ENCODE data around the gene C6orf89. TPM values are rescaled to one million over a fixed set of nuclear protein-coding genes. Genes with fewer than 3 reads are reported as not detected.

The C6orf89 gene
- total and polyA plus RNA-seq, 4 donors: 22.9 to 59.5 (median 39.4) TPM

- H3K27ac ChIP-seq (ENCODE audit: low read depth in 1 of 2, low read length in 1 of 2): no peak overlapping the region
- H3K9me3 ChIP-seq (ENCODE audit: control insufficient read depth in 4 of 4, insufficient read depth in 3 of 4, low read length in 3 of 4): no peaks in the 10 kb centered on the region
- DNase-seq (no peak), ATAC-seq (ENCODE audit: insufficient read depth, low FRiP score) (no peak)
- 94 to 97% methylated on average over 4 of the region's 4 CpGs for WGBS, 2 donors
- no peaks in the 10 kb centered on the region for H3K27me3 ChIP-seq (ENCODE audit: control insufficient read depth in 3 of 3, insufficient read depth in 3 of 3, low read length in 2 of 3)
- H3K36me3 ChIP-seq (ENCODE audit: control insufficient read depth in 4 of 4, insufficient read depth in 4 of 4, low read length in 4 of 4): peaks cover 6 to 14% (median 12%) of the 10 kb centered on the region in 4 donors
- peaks cover 3 to 10% (median 6%) of the 10 kb centered on the region in 5 donors for H3K4me1 ChIP-seq (ENCODE audit: control insufficient read depth in 5 of 5, insufficient read depth in 5 of 5, low read length in 5 of 5)
- H3K9ac ChIP-seq (ENCODE audit: insufficient read depth in 1 of 2, low read length in 2 of 2): no peak overlapping the region
- TF ChIP-seq, protein P1, sequence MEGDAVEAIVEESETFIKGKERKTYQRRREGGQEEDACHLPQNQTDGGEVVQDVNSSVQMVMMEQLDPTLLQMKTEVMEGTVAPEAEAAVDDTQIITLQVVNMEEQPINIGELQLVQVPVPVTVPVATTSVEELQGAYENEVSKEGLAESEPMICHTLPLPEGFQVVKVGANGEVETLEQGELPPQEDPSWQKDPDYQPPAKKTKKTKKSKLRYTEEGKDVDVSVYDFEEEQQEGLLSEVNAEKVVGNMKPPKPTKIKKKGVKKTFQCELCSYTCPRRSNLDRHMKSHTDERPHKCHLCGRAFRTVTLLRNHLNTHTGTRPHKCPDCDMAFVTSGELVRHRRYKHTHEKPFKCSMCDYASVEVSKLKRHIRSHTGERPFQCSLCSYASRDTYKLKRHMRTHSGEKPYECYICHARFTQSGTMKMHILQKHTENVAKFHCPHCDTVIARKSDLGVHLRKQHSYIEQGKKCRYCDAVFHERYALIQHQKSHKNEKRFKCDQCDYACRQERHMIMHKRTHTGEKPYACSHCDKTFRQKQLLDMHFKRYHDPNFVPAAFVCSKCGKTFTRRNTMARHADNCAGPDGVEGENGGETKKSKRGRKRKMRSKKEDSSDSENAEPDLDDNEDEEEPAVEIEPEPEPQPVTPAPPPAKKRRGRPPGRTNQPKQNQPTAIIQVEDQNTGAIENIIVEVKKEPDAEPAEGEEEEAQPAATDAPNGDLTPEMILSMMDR (IDR thresholded peaks at IDR 0.05; ENCODE audit: control extremely low read depth, extremely low read depth): no peak
- H3K4me3 ChIP-seq: no peak overlapping the region
Observed at GRCh38 chr6:36924131-36924530, 38.4 kb downstream of the C6orf89 start.

DNA sequence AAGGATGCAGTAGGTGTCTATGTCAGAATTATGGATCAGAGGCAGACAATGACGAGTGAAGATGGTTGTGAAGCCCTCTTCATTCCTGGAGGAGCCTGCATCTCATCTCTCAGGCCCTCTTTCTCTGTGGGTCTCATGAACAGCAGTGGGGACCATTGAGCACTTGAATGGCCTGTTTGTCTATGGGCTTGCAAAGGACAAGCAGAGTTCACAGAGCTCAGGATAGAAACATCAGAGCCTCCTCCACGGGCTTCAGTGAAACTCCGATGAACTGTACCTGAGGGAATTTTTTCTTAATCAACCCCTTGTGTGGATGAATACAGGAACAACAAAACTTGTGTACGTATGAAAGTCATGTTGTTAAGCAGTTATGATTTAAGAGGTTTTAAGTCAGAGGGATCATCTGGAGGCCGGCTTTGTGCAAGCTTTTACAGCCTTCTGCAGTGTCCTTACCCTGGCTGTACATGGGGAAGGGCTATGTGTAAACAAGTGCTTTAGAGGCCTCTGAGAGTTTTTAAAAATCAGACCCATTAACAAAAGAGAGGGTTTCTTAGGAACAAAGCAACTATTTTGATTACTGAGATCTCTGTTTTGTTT lies 39.1 kb downstream of the C6orf89 start:
- ATAC-seq (ENCODE audit: insufficient read depth, low FRiP score) (no peak), DNase-seq (no peak)
- no peaks in the 10 kb centered on the region for H3K27me3 ChIP-seq (ENCODE audit: control insufficient read depth in 3 of 3, insufficient read depth in 3 of 3, low read length in 2 of 3)
- 76 to 89% methylated on average over 5 of the region's 5 CpGs for WGBS, 2 donors
- no peak overlapping the region for H3K27ac ChIP-seq (ENCODE audit: low read depth in 1 of 2, low read length in 1 of 2)
- TF ChIP-seq, protein P1 (IDR thresholded peaks at IDR 0.05; ENCODE audit: control extremely low read depth, extremely low read depth): no peak
- no peaks in the 10 kb centered on the region for H3K9me3 ChIP-seq (ENCODE audit: control insufficient read depth in 4 of 4, insufficient read depth in 3 of 4, low read length in 3 of 4)
- H3K36me3 ChIP-seq (ENCODE audit: control insufficient read depth in 4 of 4, insufficient read depth in 4 of 4, low read length in 4 of 4): peaks cover 5 to 14% (median 10%) of the 10 kb centered on the region in 4 donors
- no peak overlapping the region for H3K9ac ChIP-seq (ENCODE audit: insufficient read depth in 1 of 2, low read length in 2 of 2)
- peaks cover 0 to 11% (median 7%) of the 10 kb centered on the region in 5 donors for H3K4me1 ChIP-seq (ENCODE audit: control insufficient read depth in 5 of 5, insufficient read depth in 5 of 5, low read length in 5 of 5)
- H3K4me3 ChIP-seq: no peak overlapping the region

GRCh38 chr6:36925809-36926208 lies 40.1 kb downstream of the C6orf89 start:
- H3K36me3 ChIP-seq (ENCODE audit: control insufficient read depth in 4 of 4, insufficient read depth in 4 of 4, low read length in 4 of 4): peaks cover 4 to 14% (median 10%) of the 10 kb centered on the region in 4 donors
- H3K9me3 ChIP-seq (ENCODE audit: control insufficient read depth in 4 of 4, insufficient read depth in 3 of 4, low read length in 3 of 4): no peaks in the 10 kb centered on the region
- TF ChIP-seq, protein P1 (IDR thresholded peaks at IDR 0.05; ENCODE audit: control extremely low read depth, extremely low read depth): no peak
- no peak for DNase-seq
- H3K27ac ChIP-seq (ENCODE audit: low read depth in 1 of 2, low read length in 1 of 2): no peak overlapping the region
- no peak overlapping the region for H3K4me3 ChIP-seq
- peaks cover 0 to 11% (median 6%) of the 10 kb centered on the region in 5 donors for H3K4me1 ChIP-seq (ENCODE audit: control insufficient read depth in 5 of 5, insufficient read depth in 5 of 5, low read length in 5 of 5)
- no peaks in the 10 kb centered on the region for H3K27me3 ChIP-seq (ENCODE audit: control insufficient read depth in 3 of 3, insufficient read depth in 3 of 3, low read length in 2 of 3)
- WGBS, 2 donors: 87 to 99% methylated on average over 4 of the region's 4 CpGs
- H3K9ac ChIP-seq (ENCODE audit: insufficient read depth in 1 of 2, low read length in 2 of 2): no peak overlapping the region
- ATAC-seq (ENCODE audit: insufficient read depth, low FRiP score): no peak
